Tibial artery (tissue), 4 donors: Measurements from ENCODE around the gene DNAJC30.

Source experiments
- DNase-seq, 2 donors: peaks; one replicate each; pipeline ENCODE4 v3.0.0-alpha.2; 2019
- H3K27ac ChIP-seq, 2 donors: fragments of 200-600 bp; sonication (generic) in 1 of 2; 1 replicate in 1 of 2; 2 replicates in 1 of 2; pipeline ENCODE4 v1.5.1; 2018 to 2019; ENCODE audit warnings: mild to moderate bottlenecking in 1 of 2
- H3K27me3 ChIP-seq, 2 donors: fragments of 200-600 bp; sonication (generic) in 1 of 2; one replicate each; pipeline versions ENCODE4 v1.5.1 to v1.6.0; 2016 to 2019
- H3K36me3 ChIP-seq, 3 donors: fragments of 200-600 bp; sonication (generic) in 2 of 3; one replicate each; pipeline ENCODE4 v1.5.1; 2016 to 2019; ENCODE audit warnings: mild to moderate bottlenecking in 2 of 3
- H3K4me1 ChIP-seq, 4 donors: fragments of 200-600 bp; sonication (generic) in 2 of 4; 1 replicate in 3 of 4; 2 replicates in 1 of 4; pipeline ENCODE4 v1.5.1; 2016 to 2019
- H3K4me3 ChIP-seq, 2 donors: fragments of 200-600 bp; sonication (generic) in 1 of 2; 1 replicate in 1 of 2; 2 replicates in 1 of 2; pipeline ENCODE4 v1.5.1; 2018 to 2019; ENCODE audit warnings: mild to moderate bottlenecking in 2 of 2
- H3K9me3 ChIP-seq, 3 donors: fragments of 200-600 bp; sonication (generic) in 1 of 3; one replicate each; pipeline ENCODE4 v1.5.1; 2016 to 2019
- intact Hi-C: fragments of 100-400 bp; cut with DNase I; formaldehyde crosslinking; loops from one replicate; pipeline ENCODE4 v1.15.0; 2023; ENCODE audit warnings: low total_unique reads
- TF ChIP-seq, protein P1 (sequence below), 2 experiments: fragments of 200-600 bp in 1 of 2; fragments of 450-650 bp in 1 of 2; IDR thresholded peaks; one replicate each; pipeline ENCODE4 v1.5.1; 2017 to 2019; ENCODE audit warnings: antibody characterized with exemption in 2 of 2, mild to moderate bottlenecking in 1 of 2, moderate library complexity in 1 of 2

Gene DNAJC30

DNA sequence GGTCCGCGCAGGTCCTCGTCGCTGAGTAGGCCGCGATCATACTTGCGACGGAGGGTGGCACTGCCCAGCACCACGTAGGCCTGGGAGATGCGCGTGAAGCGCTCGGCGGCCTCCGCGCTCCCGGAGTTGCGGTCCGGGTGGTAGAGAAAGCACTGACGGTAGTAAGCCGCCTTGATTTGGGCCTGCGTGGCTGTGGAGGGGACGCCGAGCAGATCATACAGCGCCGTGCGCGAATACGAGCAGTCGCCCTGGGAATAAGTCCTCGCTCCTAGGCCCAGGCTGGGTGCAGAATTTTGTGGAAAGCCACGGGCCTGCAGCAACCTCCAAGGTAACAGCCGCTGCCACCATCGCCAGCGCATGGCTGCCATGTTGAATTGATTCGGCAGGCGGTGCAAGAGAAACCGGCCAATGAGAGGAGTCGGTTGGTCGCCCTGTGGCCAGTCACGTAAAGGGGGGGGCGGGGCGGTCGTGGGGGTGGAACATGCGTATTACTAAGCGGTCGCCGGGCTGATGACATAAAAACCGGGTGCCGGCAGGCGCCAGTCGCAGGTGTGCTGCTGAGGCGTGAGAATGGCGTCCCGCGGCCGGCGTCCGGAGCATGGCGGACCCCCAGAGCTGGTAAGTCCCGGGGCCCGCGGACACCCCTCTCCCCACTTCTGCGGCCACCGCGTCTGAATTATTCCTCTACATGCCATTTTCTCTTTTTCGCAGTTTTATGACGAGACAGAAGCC is at the start of gene DNAJC30, which contains the start of gene BUD23:
Gene DNAJC30, minus strand, starts transcription at position 398 of the 732 bp plus-strand sequence. Its CDS starts 30 bp downstream, at position 368.
Gene BUD23, plus strand, starts transcription at position 542 of the 732 bp plus-strand sequence. Its CDS starts 29 bp downstream, at position 571.
- Histone ChIP-seq H3K9me3 (no peaks in the 10 kb centered on the region), H3K4me1 (peaks cover 0 to 37% (median 28%) of the 10 kb centered on the region in 4 donors), H3K27me3 (no peaks in the 10 kb centered on the region), H3K4me3 (peak within 1 kb of the TSS; percentile 87 to 98), H3K36me3 (peaks cover 12 to 37% (median 20%) of the 10 kb centered on the region in 3 donors), H3K27ac (peak within 1 kb of the TSS; percentile 81 to 93)
- DNase-seq = peak; percentile 98 to 99
- TF ChIP-seq, protein P1, sequence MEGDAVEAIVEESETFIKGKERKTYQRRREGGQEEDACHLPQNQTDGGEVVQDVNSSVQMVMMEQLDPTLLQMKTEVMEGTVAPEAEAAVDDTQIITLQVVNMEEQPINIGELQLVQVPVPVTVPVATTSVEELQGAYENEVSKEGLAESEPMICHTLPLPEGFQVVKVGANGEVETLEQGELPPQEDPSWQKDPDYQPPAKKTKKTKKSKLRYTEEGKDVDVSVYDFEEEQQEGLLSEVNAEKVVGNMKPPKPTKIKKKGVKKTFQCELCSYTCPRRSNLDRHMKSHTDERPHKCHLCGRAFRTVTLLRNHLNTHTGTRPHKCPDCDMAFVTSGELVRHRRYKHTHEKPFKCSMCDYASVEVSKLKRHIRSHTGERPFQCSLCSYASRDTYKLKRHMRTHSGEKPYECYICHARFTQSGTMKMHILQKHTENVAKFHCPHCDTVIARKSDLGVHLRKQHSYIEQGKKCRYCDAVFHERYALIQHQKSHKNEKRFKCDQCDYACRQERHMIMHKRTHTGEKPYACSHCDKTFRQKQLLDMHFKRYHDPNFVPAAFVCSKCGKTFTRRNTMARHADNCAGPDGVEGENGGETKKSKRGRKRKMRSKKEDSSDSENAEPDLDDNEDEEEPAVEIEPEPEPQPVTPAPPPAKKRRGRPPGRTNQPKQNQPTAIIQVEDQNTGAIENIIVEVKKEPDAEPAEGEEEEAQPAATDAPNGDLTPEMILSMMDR (IDR thresholded peaks at IDR 0.05) = peak in 1 of 2 experiments; percentile 36
- intact Hi-C loops = loop anchor here (5.0 kb wide), 1 partner anchor 39 kb away; no protein-coding TSS in a partner anchor

DNA sequence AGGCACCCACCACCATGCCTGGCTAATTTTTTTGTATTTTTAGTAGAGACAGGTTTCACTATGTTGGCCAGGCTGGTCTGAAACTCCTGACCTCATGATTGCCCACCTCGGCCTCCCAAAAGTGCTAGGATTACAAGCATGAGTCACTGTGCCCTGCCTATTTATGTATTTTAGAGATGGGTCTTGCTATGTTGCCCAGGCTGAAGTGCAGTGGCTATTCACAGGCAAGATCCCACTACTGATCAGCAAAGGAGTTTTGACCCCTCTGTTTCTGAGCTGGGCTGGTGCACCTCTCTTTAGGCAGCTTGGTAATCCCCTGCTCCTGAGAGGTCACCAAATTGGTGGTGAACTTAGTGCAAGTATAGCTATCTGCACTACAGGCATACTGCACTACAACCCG is 49.1 kb upstream of the DNAJC30 start:
- intact Hi-C loops = no loop called here
- peaks cover 0 to 23% (median 6%) of the 10 kb centered on the region in 3 donors for H3K36me3 ChIP-seq
- TF ChIP-seq, protein P1 (IDR thresholded peaks at IDR 0.05) = no peak
- no peaks in the 10 kb centered on the region for H3K9me3 ChIP-seq
- H3K4me1 ChIP-seq = peaks cover 0 to 11% (median 7%) of the 10 kb centered on the region in 4 donors
- no peak overlapping the region for H3K4me3 ChIP-seq
- H3K27me3 ChIP-seq = peaks cover 0 to 8% of the 10 kb centered on the region in 2 donors
- no peak for DNase-seq
- H3K27ac ChIP-seq = no peak overlapping the region

DNA sequence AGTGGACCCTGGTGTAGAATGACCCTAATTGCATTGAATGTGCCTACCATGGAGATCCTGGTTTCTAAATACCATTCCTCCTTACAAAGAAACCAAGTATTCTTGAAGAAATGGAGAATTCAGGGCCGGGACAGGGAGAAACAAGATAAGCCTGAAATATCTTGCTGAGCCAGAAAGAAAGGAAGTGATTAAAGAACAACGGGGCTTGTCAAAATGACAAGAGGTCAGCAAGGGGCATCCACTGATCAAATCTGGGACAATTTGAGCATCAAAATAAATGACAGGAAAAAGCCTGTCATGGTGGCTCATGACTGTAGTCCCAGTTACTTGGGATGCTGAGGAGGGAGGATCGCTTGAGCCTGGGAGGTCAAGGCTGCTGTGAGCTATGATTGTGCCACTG is 47.2 kb upstream of the DNAJC30 start:
- no peak overlapping the region for H3K4me3 ChIP-seq
- no peak for DNase-seq
- TF ChIP-seq, protein P1 (IDR thresholded peaks at IDR 0.05) = no peak
- H3K36me3 ChIP-seq = peaks cover 0 to 4% (median 0%) of the 10 kb centered on the region in 3 donors
- H3K4me1 ChIP-seq = peaks cover 0 to 10% (median 6%) of the 10 kb centered on the region in 4 donors
- H3K9me3 ChIP-seq = no peaks in the 10 kb centered on the region
- intact Hi-C loops = no loop called here
- peaks cover 0 to 22% of the 10 kb centered on the region in 2 donors for H3K27me3 ChIP-seq
- no peak overlapping the region for H3K27ac ChIP-seq

DNA sequence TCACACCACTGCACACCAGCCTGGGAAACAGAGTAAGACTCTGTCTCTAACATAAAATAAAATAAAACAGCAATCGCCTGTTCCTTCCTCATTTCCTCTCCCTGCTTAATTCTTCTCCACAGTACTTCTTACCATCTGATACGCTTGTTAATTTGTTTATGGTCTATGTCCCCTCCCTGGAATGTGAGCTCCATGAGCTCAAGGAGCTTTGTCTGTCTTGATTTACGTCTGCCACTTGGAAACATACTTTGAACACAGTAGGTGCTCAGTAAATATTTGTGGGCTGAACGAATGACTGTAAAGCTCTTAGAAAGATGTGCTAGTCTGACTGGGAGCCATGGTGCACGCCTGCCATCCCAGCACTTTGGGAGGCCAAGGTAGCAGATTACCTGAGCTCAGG is 45.3 kb upstream of the DNAJC30 start:
- no peak for DNase-seq
- Histone ChIP-seq H3K4me1 (peaks cover 0 to 6% (median 0%) of the 10 kb centered on the region in 4 donors), H3K4me3 (no peak overlapping the region), H3K9me3 (no peaks in the 10 kb centered on the region), H3K27me3 (peaks cover 0 to 22% of the 10 kb centered on the region in 2 donors), H3K36me3 (no peaks in the 10 kb centered on the region), H3K27ac (no peak overlapping the region)
- TF ChIP-seq, protein P1 (IDR thresholded peaks at IDR 0.05) = no peak
- intact Hi-C loops = no loop called here

DNA sequence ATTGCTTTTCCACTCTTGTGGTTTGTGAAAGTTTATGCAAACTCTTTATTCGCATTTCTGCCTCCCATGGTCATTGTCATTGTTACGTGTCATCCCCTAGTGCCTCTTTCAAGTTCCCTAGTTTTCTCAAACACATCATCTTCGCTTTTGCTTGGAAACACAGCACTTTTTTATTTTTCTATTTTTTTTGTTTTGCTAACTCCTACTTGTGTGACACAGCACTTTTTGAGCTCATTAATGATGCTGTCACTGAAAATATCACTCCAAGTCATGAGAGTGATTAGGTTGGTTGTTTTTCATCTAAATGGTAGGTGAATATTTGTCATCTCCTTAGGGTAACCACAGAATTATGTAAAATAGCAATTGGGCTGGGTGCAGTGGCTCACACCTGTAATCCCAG is 44.7 kb upstream of the DNAJC30 start:
- Histone ChIP-seq H3K27me3 (peaks cover 0 to 22% of the 10 kb centered on the region in 2 donors), H3K4me3 (no peak overlapping the region), H3K27ac (no peak overlapping the region), H3K4me1 (peaks cover 0 to 6% (median 0%) of the 10 kb centered on the region in 4 donors), H3K9me3 (no peaks in the 10 kb centered on the region), H3K36me3 (no peaks in the 10 kb centered on the region)
- TF ChIP-seq, protein P1 (IDR thresholded peaks at IDR 0.05) = no peak
- DNase-seq = no peak
- intact Hi-C loops = no loop called here
